GM23248 (cell line): ENCODE measurements around the gene RASSF3. TPM values are rescaled to one million over a fixed set of nuclear protein-coding genes. Genes with fewer than 3 reads are reported as not detected.

Source experiments
- DNase-seq: peaks from one replicate; pipeline ENCODE4 v3.0.0-alpha.2; 2015
- H2AFZ ChIP-seq: fragments of 200-600 bp; sonication (generic); 2 replicates; pipeline ENCODE4 v1.6.1; 2016; ENCODE audit warnings: antibody characterized with exemption
- H3F3A ChIP-seq: fragments of 200-600 bp; sonication (generic); 2 replicates; pipeline ENCODE4 v1.6.1; 2016; ENCODE audit warnings: mild to moderate bottlenecking, antibody characterized with exemption, mixed run types; ENCODE audit not compliant: insufficient read depth
- H3K27ac ChIP-seq: fragments of 200-600 bp; sonication (generic); 2 replicates; pipeline ENCODE4 v1.5.1; 2016; ENCODE audit warnings: mild to moderate bottlenecking
- H3K27me3 ChIP-seq: fragments of 200-600 bp; sonication (generic); replicated peaks from 2 replicates; pipeline ENCODE4 v1.6.1; 2016; ENCODE audit warnings: mild to moderate bottlenecking; ENCODE audit not compliant: insufficient read depth
- H3K36me3 ChIP-seq: fragments of 200-600 bp; sonication (generic); 2 replicates; pipeline ENCODE4 v1.6.1; 2016; ENCODE audit warnings: low read depth, mild to moderate bottlenecking
- H3K4me1 ChIP-seq: fragments of 200-600 bp; sonication (generic); 2 replicates; pipeline ENCODE4 v1.6.1; 2016; ENCODE audit warnings: mild to moderate bottlenecking; ENCODE audit not compliant: insufficient read depth
- H3K4me2 ChIP-seq: fragments of 200-600 bp; sonication (generic); one replicate; pipeline ENCODE4 v1.6.1; 2016; ENCODE audit warnings: mild to moderate bottlenecking; ENCODE audit not compliant: unreplicated experiment
- H3K4me3 ChIP-seq: fragments of 200-600 bp; sonication (generic); 2 replicates; pipeline ENCODE4 v1.5.1; 2016; ENCODE audit warnings: mild to moderate bottlenecking
- H3K79me2 ChIP-seq: fragments of 200-600 bp; sonication (generic); 2 replicates; pipeline ENCODE4 v1.6.1; 2016; ENCODE audit warnings: mild to moderate bottlenecking; ENCODE audit not compliant: insufficient read depth
- H3K9ac ChIP-seq: fragments of 200-600 bp; sonication (generic); 2 replicates; pipeline ENCODE4 v1.6.1; 2016; ENCODE audit warnings: mild to moderate bottlenecking
- H3K9me2 ChIP-seq: fragments of 200-600 bp; sonication (generic); 2 replicates; pipeline ENCODE4 v1.6.1; 2016; ENCODE audit warnings: mixed run types, mild to moderate bottlenecking, moderate library complexity; ENCODE audit not compliant: insufficient read depth
- H3K9me3 ChIP-seq: fragments of 200-600 bp; sonication (generic); one replicate; pipeline ENCODE4 v1.6.1; 2017; ENCODE audit warnings: low read depth
- H4K20me1 ChIP-seq: fragments of 200-600 bp; sonication (generic); 2 replicates; pipeline ENCODE4 v1.6.0; 2016; ENCODE audit not compliant: insufficient read depth
- EZH2 ChIP-seq: fragments of 200-600 bp; sonication (generic); IDR thresholded peaks from 2 replicates; pipeline ENCODE4 v1.6.1; 2018; ENCODE audit warnings: antibody characterized with exemption, mild to moderate bottlenecking; ENCODE audit not compliant: insufficient read depth, poor library complexity, severe bottlenecking
- EZH2phosphoT487 ChIP-seq: fragments of 200-600 bp; sonication (generic); IDR thresholded peaks from 2 replicates; pipeline ENCODE4 v1.6.1; 2018; ENCODE audit warnings: antibody characterized with exemption, moderate library complexity, mild to moderate bottlenecking, low read depth; ENCODE audit not compliant: insufficient read depth
- WGBS, 2 experiments: methylation state at CpG; one replicate each; pipeline ENCODE4 v1.1.6; 2015 to 2017; ENCODE audit warnings: low lambda C conversion rate in 2 of 2, low coverage in 1 of 2; ENCODE audit errors: missing lambda C conversion rate in 2 of 2; 5-methylcytosine and 5-hydroxymethylcytosine counted together
- in situ Hi-C: fragments of 300-500 bp; cut with MboI; formaldehyde crosslinking; loops from 2 replicates; pipeline ENCODE4 v1.15.0; 2020
- polyA plus RNA-seq: library from polyadenylated mRNA; unstranded; fragments of >200 nt; fragmentation: Nextera tagmentation; extraction: Ambion mirVana; gene quantifications from 2 replicates; pipeline ENCODE4 v1.2.1, GENCODE V29; 2016
- total RNA-seq: library from RNA; depleted of rRNA; stranded (reverse); fragments of >200 nt; shearing (Covaris generic); gene quantifications from 2 replicates; pipeline ENCODE4 v1.2.3, GENCODE V29; 2014

RASSF3 gene
- total and polyA plus RNA-seq, 2 experiments from 2014 or later = 1.9 to 4.9 TPM

- Histone ChIP-seq H3K9ac (no peak overlapping the region), H3K4me1 (peaks cover 4% of the 10 kb centered on the region; the same call in 1 of the 2 replicates), H3K4me3 (no peak overlapping the region), H4K20me1 (no peaks in the 10 kb centered on the region), H3K79me2 (peaks cover 11% of the 10 kb centered on the region), H3K9me2 (no peaks in the 10 kb centered on the region), H3K4me2 (no peak overlapping the region), H3F3A (no peaks in the 10 kb centered on the region), H3K27me3 (no peaks in the 10 kb centered on the region), H2AFZ (no peak overlapping the region), H3K27ac (no peak overlapping the region), H3K36me3 (no peaks in the 10 kb centered on the region), H3K9me3 (no peaks in the 10 kb centered on the region)
- WGBS, 2 experiments = 73 to 94% methylated on average over 2 of the region's 2 CpGs
- DNase-seq = no peak
- TF ChIP-seq EZH2phosphoT487 (no peak), EZH2 (no peak)
- in situ Hi-C loops = no loop called here
Observed at GRCh38 chr12:64636856-64637255, 26.6 kb downstream of the RASSF3 start.

- H3K27me3 ChIP-seq = no peaks in the 10 kb centered on the region
- WGBS, 2 experiments = 98 to 100% methylated on average over 1 of the region's 1 CpG
Observed at GRCh38 chr12:64639466-64639865, 29.2 kb downstream of the RASSF3 start.

GRCh38 chr12:64646318-64646717, 36.0 kb downstream of the RASSF3 start:
- peaks cover 6% of the 10 kb centered on the region; the same call in 1 of the 2 replicates for H3K79me2 ChIP-seq

More at GRCh38 chr12:64639466-64639865, 29.2 kb downstream of the RASSF3 start:
- Histone ChIP-seq H3K36me3 (no peaks in the 10 kb centered on the region), H3K9me2 (no peaks in the 10 kb centered on the region), H4K20me1 (no peaks in the 10 kb centered on the region), H3K9ac (no peak overlapping the region), H3F3A (no peaks in the 10 kb centered on the region), H3K9me3 (no peaks in the 10 kb centered on the region), H3K79me2 (peaks cover 11% of the 10 kb centered on the region), H3K27ac (no peak overlapping the region), H3K4me3 (no peak overlapping the region), H3K4me1 (no peaks in the 10 kb centered on the region), H2AFZ (no peak overlapping the region), H3K4me2 (no peak overlapping the region)
- in situ Hi-C loops = no loop called here
- TF ChIP-seq EZH2phosphoT487 (no peak), EZH2 (no peak)
- DNase-seq = no peak

DNA sequence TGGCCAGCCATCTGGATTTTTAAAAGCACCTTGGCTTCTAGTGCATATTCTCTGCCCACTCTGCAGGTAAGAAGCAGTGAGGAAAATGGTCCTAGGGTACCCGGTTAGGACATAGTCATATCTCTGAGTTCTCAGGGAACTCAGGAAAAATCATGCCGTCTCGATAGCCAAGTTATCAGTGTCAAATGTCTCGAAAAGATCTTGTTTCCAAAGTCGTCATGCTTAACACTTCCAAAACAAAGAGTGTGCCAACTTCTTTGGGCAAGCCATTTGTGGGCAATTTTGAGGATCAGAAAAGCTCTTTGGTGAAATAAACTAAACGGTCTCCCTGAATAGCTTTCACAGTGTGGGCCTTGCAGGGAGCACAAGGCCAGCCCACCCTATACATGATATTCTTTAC, 39.2 kb downstream of the RASSF3 start:
- Histone ChIP-seq H3K9me3 (no peaks in the 10 kb centered on the region), H3K4me1 (peaks cover 8% of the 10 kb centered on the region; the same call in 1 of the 2 replicates), H4K20me1 (no peaks in the 10 kb centered on the region), H3K9ac (no peak overlapping the region), H3K36me3 (no peaks in the 10 kb centered on the region), H3K79me2 (peaks cover 8% of the 10 kb centered on the region; the same call in 1 of the 2 replicates), H3K27me3 (no peaks in the 10 kb centered on the region), H3K4me3 (no peak overlapping the region), H3F3A (0 out of 2 replicates have a peak, but pooled peaks cover 10% of the 10 kb centered on the region), H2AFZ (no peak overlapping the region), H3K27ac (no peak overlapping the region), H3K4me2 (no peak overlapping the region), H3K9me2 (no peaks in the 10 kb centered on the region)
- DNase-seq = no peak
- WGBS, 2 experiments = 86% methylated on average over 6 of the region's 6 CpGs
- TF ChIP-seq EZH2phosphoT487 (no peak), EZH2 (no peak)
- in situ Hi-C loops = no loop called here

More at GRCh38 chr12:64646318-64646717, 36.0 kb downstream of the RASSF3 start:
- Histone ChIP-seq H3K36me3 (no peaks in the 10 kb centered on the region), H3K9me3 (no peaks in the 10 kb centered on the region), H3K27ac (no peak overlapping the region), H3K4me2 (no peak overlapping the region), H3K4me3 (no peak overlapping the region), H2AFZ (no peak overlapping the region), H4K20me1 (no peaks in the 10 kb centered on the region), H3K27me3 (no peaks in the 10 kb centered on the region), H3K4me1 (no peaks in the 10 kb centered on the region), H3K9ac (no peak overlapping the region), H3F3A (no peaks in the 10 kb centered on the region), H3K9me2 (no peaks in the 10 kb centered on the region)
- DNase-seq = no peak
- TF ChIP-seq EZH2phosphoT487 (no peak), EZH2 (no peak)
- in situ Hi-C loops = no loop called here

DNA sequence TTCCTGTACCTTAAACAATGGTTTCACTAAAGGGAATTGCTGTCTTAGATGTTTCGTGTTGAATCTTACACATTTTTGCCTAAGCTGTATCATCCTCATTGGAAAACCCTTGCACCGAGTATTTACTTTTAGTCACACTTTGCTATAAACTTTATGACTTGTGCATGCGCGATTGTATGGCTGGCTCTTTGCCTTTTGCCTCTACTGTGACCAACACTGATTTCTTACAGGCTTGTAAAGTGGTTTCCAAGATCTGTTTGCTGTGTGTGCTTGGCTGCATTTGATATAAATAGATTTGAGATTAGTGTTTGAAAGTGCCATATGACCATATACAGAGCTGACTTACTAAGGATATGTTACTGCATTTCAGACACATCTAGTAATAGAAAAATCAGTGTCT, 40.5 kb downstream of the RASSF3 start:
- WGBS, 2 experiments = 90 to 94% methylated on average over 4 of the region's 4 CpGs
- H3K4me2 ChIP-seq = no peak overlapping the region
- H3K9me2 ChIP-seq = no peaks in the 10 kb centered on the region
- H2AFZ ChIP-seq = no peak overlapping the region
- 0 out of 2 replicates have a peak, but pooled peaks cover 10% of the 10 kb centered on the region for H3F3A ChIP-seq
- H3K9ac ChIP-seq = no peak overlapping the region
- no peaks in the 10 kb centered on the region for H3K27me3 ChIP-seq
- DNase-seq = no peak
- TF ChIP-seq EZH2 (no peak), EZH2phosphoT487 (no peak)
- H3K4me3 ChIP-seq = no peak overlapping the region
- no peaks in the 10 kb centered on the region for H3K9me3 ChIP-seq
- H3K79me2 ChIP-seq = peaks cover 8% of the 10 kb centered on the region; the same call in 1 of the 2 replicates
- in situ Hi-C loops = no loop called here
- no peaks in the 10 kb centered on the region for H3K36me3 ChIP-seq
- H3K4me1 ChIP-seq = peaks cover 8% of the 10 kb centered on the region; the same call in 1 of the 2 replicates
- H4K20me1 ChIP-seq = no peaks in the 10 kb centered on the region
- no peak overlapping the region for H3K27ac ChIP-seq
